IPS-20b (cell line): ENCODE measurements around the gene ACSF2.
"Not testable (repeated sequence)": the region's sequence is repeated elsewhere in the genome, so short reads cannot be mapped to it uniquely, and the experiment has no call there.

Source experiments
- H3K27ac ChIP-seq: one replicate; pipeline ENCODE4 v1.5.1; 2013; ENCODE audit warnings: low read length
- H3K27me3 ChIP-seq: 2 replicates; pipeline ENCODE4 v1.6.1; 2013; ENCODE audit warnings: mild to moderate bottlenecking, low read length, inconsistent platforms; ENCODE audit not compliant: insufficient read depth
- H3K36me3 ChIP-seq: 2 replicates; pipeline ENCODE4 v1.6.1; 2013; ENCODE audit warnings: low read depth, mild to moderate bottlenecking, inconsistent platforms, low read length, moderate library complexity; ENCODE audit not compliant: insufficient read depth
- H3K4me1 ChIP-seq: 2 replicates; pipeline ENCODE4 v1.6.1; 2013; ENCODE audit warnings: mild to moderate bottlenecking, control low read depth, inconsistent platforms, low read length, moderate library complexity; ENCODE audit not compliant: insufficient read depth
- H3K4me3 ChIP-seq: 2 replicates; pipeline ENCODE4 v1.5.1; 2013; ENCODE audit warnings: mild to moderate bottlenecking, low read length, inconsistent platforms
- H3K9ac ChIP-seq: 2 replicates; pipeline ENCODE4 v1.6.1; 2013; ENCODE audit warnings: low read depth, mild to moderate bottlenecking, inconsistent platforms, low read length, moderate library complexity
- H3K9me3 ChIP-seq: 2 replicates; pipeline ENCODE4 v1.6.1; 2013; ENCODE audit warnings: mild to moderate bottlenecking, low read depth, low read length, inconsistent platforms; ENCODE audit not compliant: insufficient read depth

ACSF2 gene

DNA sequence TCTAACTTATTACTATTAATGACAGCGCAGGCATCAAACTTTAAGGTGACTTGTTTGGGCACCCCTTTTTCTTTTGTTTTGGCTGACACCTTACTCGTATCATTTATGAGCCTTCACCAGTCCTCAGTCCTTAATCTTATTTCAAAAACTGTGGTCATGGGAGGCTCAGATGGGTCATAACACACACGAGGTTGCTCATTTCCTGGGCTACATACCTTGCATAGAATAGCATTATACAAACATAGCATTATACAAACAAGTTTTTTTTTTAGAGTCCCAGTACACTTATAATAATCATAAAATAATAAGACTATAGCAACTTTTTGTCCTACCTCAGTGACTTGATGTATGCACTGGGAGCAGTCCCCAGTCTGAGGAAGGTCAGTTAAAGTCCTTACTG lies 11.2 kb upstream of the ACSF2 start:
- Histone ChIP-seq H3K36me3 (no peaks in the 10 kb centered on the region), H3K27ac (no peak overlapping the region), H3K27me3 (no peaks in the 10 kb centered on the region; the same call in none of the 2 replicates), H3K9me3 (no peaks in the 10 kb centered on the region; the same call in 1 of the 2 replicates), H3K9ac (no peak overlapping the region), H3K4me1 (no peaks in the 10 kb centered on the region), H3K4me3 (no peak overlapping the region)

DNA sequence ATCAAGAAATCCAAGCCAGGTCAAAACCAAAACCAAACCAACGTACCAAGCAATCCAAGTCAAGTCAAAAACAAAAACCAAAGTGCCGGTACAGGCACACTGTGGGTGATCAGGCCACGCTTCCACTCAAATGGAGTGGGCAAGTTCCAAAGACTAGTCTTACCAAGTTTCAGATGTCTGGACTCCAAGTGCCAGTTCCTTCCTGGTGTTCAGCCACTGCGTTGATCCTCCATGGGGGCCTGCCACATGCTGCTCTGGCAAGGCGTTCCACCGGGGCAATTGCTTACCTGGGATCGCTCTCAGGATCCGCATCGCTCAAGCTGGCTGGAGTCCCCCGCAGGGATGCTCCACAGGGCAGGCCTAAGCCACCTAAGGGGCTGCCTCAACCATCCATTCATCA lies 6.4 kb upstream of the ACSF2 start:
- not testable (repeated sequence) for H3K4me1 ChIP-seq, H3K27ac ChIP-seq, H3K27me3 ChIP-seq, H3K9ac ChIP-seq, H3K36me3 ChIP-seq, H3K9me3 ChIP-seq, H3K4me3 ChIP-seq

- Histone ChIP-seq H3K4me3 (no peak overlapping the region), H3K9me3 (no peaks in the 10 kb centered on the region), H3K9ac (no peak overlapping the region), H3K27me3 (peaks cover 17% of the 10 kb centered on the region), H3K4me1 (no peaks in the 10 kb centered on the region), H3K36me3 (no peaks in the 10 kb centered on the region), H3K27ac (no peak overlapping the region)
Measured at GRCh38 chr17:50420419-50421112, 5.5 kb upstream of the ACSF2 start.

DNA sequence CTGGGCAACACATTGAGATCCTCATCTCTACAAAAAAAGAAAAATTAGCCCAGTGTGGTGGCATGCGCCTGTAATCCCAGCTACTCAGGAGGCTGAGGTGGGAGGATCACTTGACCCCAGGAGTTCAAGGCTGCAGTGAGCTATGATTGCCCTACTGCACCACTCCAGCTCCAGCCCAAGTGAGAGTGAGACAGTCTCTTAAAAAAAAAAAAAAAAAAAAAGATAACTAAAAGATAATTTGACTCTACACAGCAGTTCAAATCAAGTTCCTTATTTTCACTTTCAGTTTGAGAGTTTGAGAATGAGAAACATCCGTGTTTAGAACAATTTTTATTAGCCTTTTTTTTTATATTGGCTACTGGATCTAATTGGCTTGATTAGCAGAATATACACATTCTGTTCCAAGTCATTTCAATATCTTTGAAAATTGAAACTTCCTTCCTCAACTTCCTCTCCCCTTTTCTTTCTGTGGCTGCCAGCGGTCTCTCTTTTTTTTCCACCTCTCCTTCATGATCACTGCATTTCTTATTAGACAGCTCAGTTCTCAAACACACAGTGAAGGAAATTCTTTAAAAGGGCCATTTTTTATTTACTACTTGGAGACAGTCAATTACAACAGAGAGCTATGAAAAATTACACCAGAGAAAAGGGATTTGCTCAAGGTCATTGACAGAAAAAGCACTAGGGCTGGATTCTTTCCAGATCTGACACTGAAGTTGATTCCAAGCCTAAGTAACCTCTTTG lies 4.5 kb upstream of the ACSF2 start:
- H3K4me3 ChIP-seq, result no peak overlapping the region

GRCh38 chr17:50422738-50423137 lies 3.3 kb upstream of the ACSF2 start:
- Histone ChIP-seq H3K27me3 (peaks cover 20% of the 10 kb centered on the region), H3K4me1 (peaks cover 5% of the 10 kb centered on the region; the same call in 1 of the 2 replicates), H3K9me3 (no peaks in the 10 kb centered on the region), H3K9ac (no peak overlapping the region), H3K4me3 (no peak overlapping the region), H3K36me3 (no peaks in the 10 kb centered on the region), H3K27ac (no peak overlapping the region)

More for the DNA sequence above, 4.5 kb upstream of the ACSF2 start:
- no peak overlapping the region for H3K27ac ChIP-seq
- no peaks in the 10 kb centered on the region for H3K36me3 ChIP-seq
- no peaks in the 10 kb centered on the region for H3K9me3 ChIP-seq
- peaks cover 20% of the 10 kb centered on the region for H3K27me3 ChIP-seq
- no peak overlapping the region for H3K9ac ChIP-seq
- H3K4me1 ChIP-seq, result peaks cover under 1% of the 10 kb centered on the region; the same call in 1 of the 2 replicates

DNA sequence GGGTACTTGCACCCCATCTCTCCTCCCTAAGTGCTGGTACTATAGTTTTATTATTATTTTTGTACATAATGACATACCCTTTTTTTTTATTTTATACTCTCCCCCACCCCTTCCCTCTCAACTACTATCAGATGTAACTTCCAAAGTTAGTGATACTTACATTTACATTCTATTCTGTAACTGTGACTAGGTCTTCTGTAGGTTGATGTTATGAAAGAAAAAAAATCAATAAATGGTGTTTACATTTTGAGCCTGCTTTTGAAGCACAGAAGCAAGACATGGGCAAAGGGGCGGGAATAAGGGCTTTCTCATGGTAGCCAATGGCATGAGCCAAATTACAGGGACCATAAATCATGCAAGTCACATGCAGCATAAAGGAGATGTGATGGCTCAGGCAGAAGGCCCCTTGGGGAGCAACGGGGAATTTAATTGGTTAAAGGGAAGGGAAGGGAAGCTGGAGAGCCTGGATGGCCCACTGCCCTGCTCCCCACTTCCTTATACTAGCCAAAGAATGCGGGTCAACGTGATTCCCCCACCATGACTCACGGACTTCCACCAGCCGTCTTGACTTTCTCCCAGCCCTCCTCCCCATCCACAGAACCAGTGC lies 2.4 kb upstream of the ACSF2 start:
- no peak overlapping the region for H3K27ac ChIP-seq
- H3K9ac ChIP-seq, result no peak overlapping the region
- H3K9me3 ChIP-seq, result no peaks in the 10 kb centered on the region
- H3K27me3 ChIP-seq, result peaks cover 20% of the 10 kb centered on the region
- peaks cover 5% of the 10 kb centered on the region; the same call in 1 of the 2 replicates for H3K4me1 ChIP-seq
- H3K36me3 ChIP-seq, result no peaks in the 10 kb centered on the region
- no peak overlapping the region for H3K4me3 ChIP-seq

- Histone ChIP-seq H3K4me1 (peaks cover 5% of the 10 kb centered on the region; the same call in 1 of the 2 replicates), H3K9ac (no peak overlapping the region), H3K27ac (no peak overlapping the region), H3K27me3 (peaks cover 20% of the 10 kb centered on the region), H3K36me3 (no peaks in the 10 kb centered on the region), H3K4me3 (no peak overlapping the region), H3K9me3 (no peaks in the 10 kb centered on the region)
Measured at GRCh38 chr17:50424246-50424995, 1.6 kb upstream of the ACSF2 start.

- peaks cover 20% of the 10 kb centered on the region for H3K27me3 ChIP-seq
- H3K9ac ChIP-seq, result peak overlapping the region; percentile 56; the same call in 1 of the 2 replicates
- peaks cover 5% of the 10 kb centered on the region; the same call in 1 of the 2 replicates for H3K4me1 ChIP-seq
- peak overlapping the region; percentile 76 for H3K4me3 ChIP-seq
- no peaks in the 10 kb centered on the region for H3K9me3 ChIP-seq
- H3K27ac ChIP-seq, result no peak overlapping the region
- H3K36me3 ChIP-seq, result no peaks in the 10 kb centered on the region
Measured at GRCh38 chr17:50424996-50425681, 879 bp upstream of the ACSF2 start.

DNA sequence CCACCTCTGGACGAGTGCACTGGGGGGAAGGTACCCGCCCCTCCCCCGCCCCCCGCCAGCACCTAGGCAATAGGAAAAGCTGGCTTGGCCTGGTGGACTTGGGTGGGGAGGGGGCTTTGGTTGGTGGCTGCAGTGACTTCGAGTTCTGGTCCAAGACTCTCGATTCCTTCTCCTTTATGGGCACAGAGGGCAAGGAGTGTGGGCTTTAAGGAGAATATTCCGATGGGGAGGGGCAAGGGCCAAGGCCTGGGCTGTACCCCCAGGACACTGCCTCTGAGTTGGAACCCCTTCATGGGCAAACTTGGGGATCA lies 409 bp downstream of the ACSF2 start:
- peak overlapping the region; percentile 54; the same call in 1 of the 2 replicates for H3K9ac ChIP-seq
- peaks cover 20% of the 10 kb centered on the region for H3K27me3 ChIP-seq
- no peaks in the 10 kb centered on the region for H3K9me3 ChIP-seq
- H3K27ac ChIP-seq, result no peak overlapping the region
- H3K36me3 ChIP-seq, result no peaks in the 10 kb centered on the region
- peak overlapping the region; percentile 76 for H3K4me3 ChIP-seq
- peaks cover 5% of the 10 kb centered on the region; the same call in 1 of the 2 replicates for H3K4me1 ChIP-seq

GRCh38 chr17:50426814-50427787 lies 1.1 kb downstream of the ACSF2 start:
- peak overlapping the region; percentile 76 for H3K4me3 ChIP-seq
- H3K36me3 ChIP-seq, result no peaks in the 10 kb centered on the region
- H3K9me3 ChIP-seq, result no peaks in the 10 kb centered on the region
- H3K27ac ChIP-seq, result no peak overlapping the region
- H3K4me1 ChIP-seq, result peaks cover 5% of the 10 kb centered on the region; the same call in 1 of the 2 replicates
- H3K27me3 ChIP-seq, result peaks cover 20% of the 10 kb centered on the region
- peak overlapping the region; percentile 54; the same call in 1 of the 2 replicates for H3K9ac ChIP-seq
